Neural cell (in vitro differentiated cells): ENCODE measurements around the gene FHIT.

Experiments
- CTCF ChIP-seq: fragments of 450-650 bp; IDR thresholded peaks from 2 replicates; pipeline ENCODE4 v1.5.1; 2014; ENCODE audit warnings: antibody characterized with exemption, mild to moderate bottlenecking, moderate library complexity; ENCODE audit not compliant: poor library complexity, severe bottlenecking
- RAD21 ChIP-seq: fragments of 450-650 bp; conservative IDR thresholded peaks from 2 replicates; pipeline ENCODE4 v1.6.1; 2014; ENCODE audit warnings: antibody characterized with exemption, mild to moderate bottlenecking, moderate library complexity
- SMC3 ChIP-seq: fragments of 450-650 bp; conservative IDR thresholded peaks from 2 replicates; pipeline ENCODE4 v1.6.1; 2014; ENCODE audit warnings: antibody characterized with exemption, mild to moderate bottlenecking, moderate library complexity; ENCODE audit not compliant: poor library complexity

- no peak for TF ChIP-seq RAD21
- no peak for TF ChIP-seq CTCF
- no peak for TF ChIP-seq SMC3
Observed at GRCh38 chr3:60399292-60399691, 852.0 kb downstream of the FHIT start.
